ENCODE measurements around the gene FBXO27. TPM values are rescaled to one million over a fixed set of nuclear protein-coding genes. Genes with fewer than 3 reads are reported as not detected.
"Not testable (repeated sequence)": the region's sequence is repeated elsewhere in the genome, so short reads cannot be mapped to it uniquely, and the experiment has no call there.

FBXO27 gene
- total and polyA plus RNA-seq, 2 of the 8 experiments (the other 6 are each of a cell fraction or from before 2014, with no cell fraction given) = 10.9 to 25.5 TPM

DNA sequence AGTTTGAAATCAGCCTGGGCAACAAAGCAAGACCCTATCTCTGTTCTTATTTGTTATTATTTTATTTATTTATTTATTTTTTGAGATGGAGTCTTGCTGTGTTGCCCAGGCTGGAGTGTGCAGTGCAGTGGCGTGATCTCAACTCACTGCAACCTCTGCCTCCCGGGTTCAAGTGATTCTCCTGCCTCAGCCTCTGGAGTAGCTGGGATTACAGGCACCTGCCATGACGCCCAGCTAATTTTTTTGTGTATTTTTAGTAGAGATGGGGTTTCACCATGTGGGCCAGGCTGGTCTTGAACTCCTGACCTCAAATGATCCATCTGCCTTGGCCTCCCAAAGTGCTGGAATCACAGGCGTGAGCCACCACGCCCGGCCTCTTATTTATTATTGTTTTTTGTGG, 44.6 kb downstream of the FBXO27 start:
- H3K23ac ChIP-seq (ENCODE audit: insufficient read length); H4K91ac ChIP-seq (replicated peaks; ENCODE audit: insufficient read length, low read length); DNase-seq (ENCODE audit: low read depth in 1 of 2, low spot score in 2 of 2); H2BK15ac ChIP-seq (ENCODE audit: low read length); H4K8ac ChIP-seq (ENCODE audit: extremely low read depth, insufficient read depth, low read length); FAIRE-seq; H3K14ac ChIP-seq (ENCODE audit: insufficient read length); H3K23me2 ChIP-seq (ENCODE audit: low read depth, low read length); H2BK20ac ChIP-seq (ENCODE audit: low read length); H3K27me3 ChIP-seq (replicated peaks in 1 of 4; ENCODE audit: control insufficient read depth in 3 of 4, extremely low read depth in 1 of 4, insufficient read depth in 3 of 4, low read length in 3 of 4); H2AK5ac ChIP-seq (ENCODE audit: low read depth, low read length); H3K9me3 ChIP-seq (ENCODE audit: insufficient read depth in 2 of 2, low read depth in 1 of 2, low read length in 1 of 2); H3K79me2 ChIP-seq (ENCODE audit: control insufficient read depth in 1 of 2, insufficient read depth in 2 of 2, low read length in 2 of 2); H2AFZ ChIP-seq (ENCODE audit: low read length); H2BK5ac ChIP-seq (ENCODE audit: low read depth, low read length); H3K36me3 ChIP-seq (ENCODE audit: control insufficient read depth in 2 of 4, insufficient read depth in 4 of 4, low read length in 3 of 4); H3K56ac ChIP-seq (replicated peaks; ENCODE audit: insufficient read length, low read depth, low read length); H3K18ac ChIP-seq (ENCODE audit: extremely low read depth, low read length); H3K4me1 ChIP-seq (replicated peaks in 1 of 4; ENCODE audit: control insufficient read depth in 3 of 4, insufficient read depth in 4 of 4, low read length in 3 of 4); H3K9ac ChIP-seq (replicated peaks in 1 of 4; ENCODE audit: extremely low read depth in 1 of 4, low read depth in 3 of 4, low read length in 3 of 4); CTCF ChIA-PET (ENCODE audit: partially characterized antibody); H3K4ac ChIP-seq (replicated peaks; ENCODE audit: insufficient read length, low read depth, low read length); H3K79me1 ChIP-seq (ENCODE audit: low read depth, low read length); H4K5ac ChIP-seq (ENCODE audit: insufficient read length, low read depth, low read length); H3K4me2 ChIP-seq (ENCODE audit: insufficient read depth in 1 of 2, low read depth in 2 of 2, low read length in 2 of 2); H3K27ac ChIP-seq (ENCODE audit: low read depth, low read length); H2BK12ac ChIP-seq (ENCODE audit: low read depth, low read length); H4K20me1 ChIP-seq (replicated peaks in 1 of 2; ENCODE audit: control insufficient read depth in 1 of 2, insufficient read depth in 2 of 2, low read length in 2 of 2); H3K4me3 ChIP-seq (ENCODE audit: extremely low read depth in 1 of 4, insufficient read depth in 2 of 4, low read depth in 3 of 4, low read length in 4 of 4); H2BK120ac ChIP-seq (replicated peaks; ENCODE audit: low read depth, low read length): not testable (repeated sequence)
- POLR2A ChIA-PET (ENCODE audit: partially characterized antibody) = interaction anchor here (2.0 kb wide), 1 partner anchor 12 kb away, joined by 11 read pairs; the partner anchor contains the start of gene FBXO17
- WGBS, 2 experiments (ENCODE audit: extremely low coverage in 1 of 2, insufficient coverage in 1 of 2, insufficient read length in 1 of 2, insufficient replicate concordance in 2 of 2, low coverage in 1 of 2, low lambda C conversion rate in 2 of 2, missing lambda C conversion rate in 1 of 2) = 89% methylated on average over 6 of the region's 6 CpGs; no CpG with 5 or more reads in 1 of the 2 experiments

Measured in H1 (cell line).